GM21447 (cell line): ENCODE results near the gene SCAMP3.
"Not testable (repeated sequence)": the region's sequence is repeated elsewhere in the genome, so short reads cannot be mapped to it uniquely, and the experiment has no call there.

ENCODE experiments used
- ATAC-seq: cut with Tn5 transposase; IDR thresholded peaks from one replicate; pipeline ENCODE4 v1.9.1; 2021; ENCODE audit not compliant: unreplicated experiment

Gene SCAMP3

DNA sequence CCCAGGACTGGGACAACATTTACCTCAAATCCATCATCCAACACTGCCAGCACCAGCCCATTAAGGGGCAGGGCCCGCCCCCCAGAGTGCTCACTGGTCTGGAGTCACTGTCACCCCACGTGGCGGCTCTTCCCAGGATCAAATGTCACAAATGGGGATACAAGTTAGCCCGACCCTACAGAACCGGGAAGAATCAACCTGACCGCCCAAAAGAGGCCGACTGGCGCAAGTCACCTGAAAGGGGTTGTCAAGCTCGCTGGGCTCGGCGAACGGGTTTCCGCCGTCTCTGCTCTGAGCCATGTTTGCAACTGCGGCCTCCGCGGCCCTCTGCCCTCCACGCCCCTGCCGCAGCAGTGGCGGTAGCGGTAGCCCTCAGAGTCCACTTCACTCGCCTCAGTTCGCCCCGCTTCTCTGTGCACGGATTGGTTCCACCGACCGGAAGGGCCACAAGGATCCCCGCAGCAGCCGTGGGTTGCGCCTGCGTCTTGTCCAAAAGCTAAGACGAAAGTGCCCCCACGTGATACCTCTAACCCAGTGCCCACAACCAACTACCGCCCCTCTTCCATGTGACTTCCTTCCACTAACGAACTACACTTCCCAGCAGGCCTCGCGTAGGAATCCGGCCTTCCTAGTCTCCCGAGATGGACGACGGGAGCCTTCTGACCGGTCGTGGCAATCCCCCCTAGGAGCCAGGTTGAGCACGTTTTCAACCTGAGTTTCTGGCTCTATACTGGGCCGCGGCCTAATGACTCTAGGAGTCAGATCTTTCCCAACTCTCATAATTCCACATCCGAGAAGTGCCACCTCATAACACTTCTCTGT is at the start of gene SCAMP3:
Gene SCAMP3 (minus strand): TSS at position 509 of the 822 bp plus-strand sequence. CDS start 209 bp downstream, at position 300.
- ATAC-seq, result peak; percentile 92

DNA sequence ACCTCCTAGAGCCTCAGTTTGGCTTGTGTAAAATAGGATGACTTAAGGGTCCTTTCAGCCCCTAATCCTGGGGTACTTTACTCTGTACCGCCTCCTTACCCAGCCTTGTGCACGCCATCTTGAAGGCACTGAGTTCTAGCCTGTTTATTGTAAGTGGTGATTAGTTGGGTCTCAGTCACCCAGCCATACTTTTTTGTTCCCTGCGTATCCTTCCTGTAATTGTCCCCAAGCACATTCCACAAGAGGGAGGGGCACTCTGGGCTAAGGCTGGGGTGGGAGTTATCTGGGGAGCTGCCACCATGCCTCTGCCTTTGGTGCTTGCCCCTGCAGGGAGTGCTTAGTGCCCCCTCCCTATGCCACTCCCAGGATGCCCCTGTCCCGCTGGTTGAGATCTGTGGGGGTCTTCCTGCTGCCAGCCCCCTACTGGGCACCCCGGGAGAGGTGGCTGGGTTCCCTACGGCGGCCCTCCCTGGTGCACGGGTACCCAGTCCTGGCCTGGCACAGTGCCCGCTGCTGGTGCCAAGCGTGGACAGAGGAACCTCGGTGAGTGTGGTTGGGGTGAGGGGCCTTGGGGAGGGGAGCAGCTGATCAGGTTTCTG is 47.4 kb upstream of the SCAMP3 start:
- no peak for ATAC-seq

DNA sequence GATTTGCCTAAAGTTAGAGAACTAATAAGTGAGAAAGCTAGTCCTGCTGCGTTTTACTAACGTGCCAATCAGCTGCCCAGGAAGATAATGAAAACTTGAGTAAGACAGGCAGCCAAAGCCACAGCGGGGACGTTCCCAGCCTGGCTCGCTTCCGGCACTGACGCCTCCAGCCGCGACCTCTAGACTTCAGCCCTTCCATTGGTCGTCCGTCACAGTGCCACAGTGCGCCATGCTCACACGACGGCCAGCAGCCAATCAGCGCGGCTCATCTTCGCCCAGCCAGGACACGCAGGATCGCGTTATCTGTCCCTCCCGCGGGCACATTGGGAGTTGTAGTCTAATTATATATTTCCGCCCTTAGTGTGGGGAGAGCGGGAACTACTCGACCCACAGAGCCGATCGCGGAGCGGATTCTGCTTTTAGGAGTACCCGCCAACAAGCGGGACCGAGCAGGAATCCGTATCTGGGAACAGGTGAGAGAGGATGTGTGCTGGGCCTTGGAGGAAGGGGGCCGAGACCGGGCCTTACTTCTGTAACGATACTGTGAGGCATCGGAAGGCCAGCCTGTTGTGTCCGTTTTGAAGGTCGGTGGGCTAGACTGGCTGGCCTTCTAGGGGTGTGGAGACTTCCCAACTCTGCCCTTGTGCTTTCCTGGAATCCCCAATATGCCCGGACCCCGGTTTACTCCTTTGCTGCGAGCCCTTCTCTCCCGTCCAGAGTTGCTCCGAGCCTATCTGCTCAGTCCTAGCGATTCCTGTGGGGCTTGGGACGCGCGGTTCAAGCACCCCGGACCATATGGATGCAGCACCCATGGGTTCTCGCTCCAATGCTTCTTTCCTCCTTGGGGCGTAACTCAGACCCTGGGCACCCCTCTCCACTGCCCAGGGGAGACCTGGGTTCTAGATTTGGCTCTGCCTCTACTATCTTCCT is 46.6 kb upstream of the SCAMP3 start, which contains the start of gene FDPS:
Gene FDPS (plus strand): TSS at position 374 of the 930 bp plus-strand sequence. CDS start 924 bp downstream, outside the sequence.
- ATAC-seq, result peak; percentile 94

DNA sequence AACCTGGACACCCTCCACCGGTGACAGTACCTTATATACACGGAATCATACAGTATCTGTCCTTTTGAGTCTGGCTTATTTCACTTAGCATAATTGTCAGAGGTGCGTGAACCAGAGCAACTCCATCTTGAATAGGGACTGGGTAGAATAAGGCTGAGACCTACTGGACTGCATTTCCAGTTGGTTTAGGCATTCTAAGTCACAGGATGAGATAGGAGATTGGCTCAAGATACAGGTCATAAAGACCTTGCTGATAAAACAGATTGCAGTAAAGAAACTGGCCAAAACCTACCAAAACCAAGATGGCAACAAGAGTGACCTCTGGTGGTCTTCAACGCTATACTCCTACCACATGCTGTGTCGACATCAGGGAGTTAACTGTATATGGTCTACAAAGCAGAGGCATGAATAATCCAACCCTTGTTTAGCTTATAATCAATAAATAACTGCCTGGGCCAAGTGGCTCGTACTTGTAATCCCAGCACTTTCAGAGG is 45.1 kb upstream of the SCAMP3 start:
- no peak for ATAC-seq

DNA sequence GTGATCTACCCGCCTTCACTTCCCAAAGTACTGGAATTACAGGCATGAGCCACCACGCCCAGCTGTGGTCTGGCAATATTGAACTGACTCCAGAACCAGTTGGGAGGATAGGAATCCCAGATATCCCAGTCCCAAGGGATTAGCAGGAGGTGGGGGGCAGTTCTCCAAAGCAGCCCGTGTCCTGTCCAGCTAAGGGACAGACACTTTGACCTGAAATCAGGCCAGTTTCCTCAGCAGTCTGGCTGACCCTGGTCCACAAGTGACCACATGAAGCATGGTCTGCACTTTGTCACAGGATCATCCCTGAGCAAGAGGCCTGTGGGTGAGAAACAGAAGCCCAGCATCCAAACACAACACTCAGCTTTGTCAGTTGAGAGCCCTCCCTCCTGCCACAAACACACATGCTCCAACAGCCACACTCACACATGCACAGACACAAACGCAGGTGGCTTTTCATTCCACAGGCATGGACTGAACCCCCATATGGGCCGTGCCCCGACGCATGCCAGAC is 43.8 kb upstream of the SCAMP3 start:
- ATAC-seq, result no peak

DNA sequence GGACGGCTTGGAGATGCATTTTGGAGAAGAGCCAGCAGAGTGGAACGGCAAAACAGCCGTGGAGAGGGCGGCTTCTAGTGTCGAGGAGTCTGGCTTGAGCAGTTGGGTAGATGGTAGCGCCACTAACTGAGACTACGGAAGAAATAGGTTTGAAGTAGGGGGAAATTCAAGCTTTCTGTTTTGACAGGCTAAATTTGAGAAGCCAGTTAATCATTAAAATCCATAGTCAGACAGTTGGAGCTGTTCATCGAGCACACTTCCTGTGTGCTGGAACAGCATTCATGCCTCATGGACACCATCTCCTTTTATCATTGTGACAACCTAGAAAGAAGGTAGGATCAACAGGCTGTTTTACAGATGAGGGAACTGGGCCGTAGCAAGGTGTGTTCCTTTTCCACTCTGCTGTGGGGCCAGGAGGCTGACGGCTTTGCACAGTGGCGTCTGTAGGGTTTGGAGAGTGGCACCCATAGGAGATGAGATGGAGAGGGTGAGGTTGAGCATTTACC is 42.5 kb upstream of the SCAMP3 start:
- ATAC-seq, result no peak

DNA sequence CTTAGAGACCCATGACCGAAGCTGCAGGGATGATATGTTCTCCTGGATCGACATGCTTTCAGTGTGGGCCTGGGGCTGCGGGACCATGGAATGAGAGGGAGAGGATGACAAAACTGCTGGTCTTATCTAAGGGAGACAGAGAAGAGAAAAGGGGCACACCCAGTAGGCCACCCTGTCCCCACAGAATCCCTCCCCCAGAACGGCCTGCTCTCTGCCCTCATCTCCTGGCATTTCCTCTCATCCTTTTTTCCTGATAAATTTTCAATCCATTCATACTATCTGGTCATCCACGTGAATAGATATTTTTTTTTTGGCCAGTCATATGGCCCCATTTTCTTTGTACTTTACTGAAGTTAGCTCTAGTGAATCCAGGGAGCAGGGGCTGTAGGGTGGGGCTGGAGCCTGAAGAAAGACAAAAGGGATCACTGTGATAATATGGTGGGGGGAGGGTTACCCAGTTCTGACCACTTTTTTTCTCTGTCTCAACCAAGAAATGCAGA is 39.2 kb upstream of the SCAMP3 start, which contains the start of gene PKLR:
Gene PKLR (minus strand): TSS at position 97 of the 500 bp plus-strand sequence. CDS start 43 bp downstream, at position 54.
- no peak for ATAC-seq

DNA sequence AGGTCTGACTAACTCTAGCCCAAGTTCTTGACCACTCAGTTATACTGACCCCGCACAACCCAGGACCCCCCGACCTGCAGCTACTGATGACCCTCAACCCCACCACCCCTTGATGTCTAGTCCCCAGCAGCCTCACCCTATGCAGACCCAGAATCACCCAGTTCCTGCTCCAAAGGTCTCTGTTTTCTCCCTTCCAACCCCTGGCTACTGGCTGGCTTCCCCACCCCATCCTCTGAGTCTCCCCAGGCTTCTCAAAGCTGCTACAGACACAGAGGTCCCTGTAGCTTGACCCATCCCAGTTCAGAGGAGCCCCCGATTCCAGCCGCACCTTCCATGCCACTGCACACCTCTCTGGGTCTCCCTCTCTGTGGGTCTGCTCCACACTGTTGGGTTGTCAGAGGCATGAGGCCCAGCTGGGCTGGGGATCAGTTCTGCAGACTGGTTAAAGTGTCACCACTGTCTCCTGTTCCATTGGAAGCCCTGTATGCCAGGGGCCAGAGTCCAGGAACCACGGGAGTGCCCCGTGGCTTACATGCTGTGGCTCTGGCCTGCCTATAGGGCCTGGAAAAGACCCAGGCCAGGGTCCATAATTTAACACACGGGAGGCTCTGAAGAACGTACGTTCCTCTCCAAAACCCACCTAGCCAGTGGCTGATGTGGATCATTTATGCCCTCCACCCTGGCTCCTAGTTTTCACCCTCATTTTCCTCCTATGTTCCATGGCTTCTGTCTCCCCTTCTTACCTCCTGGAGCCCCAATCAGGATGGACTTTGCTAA is 38.6 kb upstream of the SCAMP3 start:
- ATAC-seq, result no peak

DNA sequence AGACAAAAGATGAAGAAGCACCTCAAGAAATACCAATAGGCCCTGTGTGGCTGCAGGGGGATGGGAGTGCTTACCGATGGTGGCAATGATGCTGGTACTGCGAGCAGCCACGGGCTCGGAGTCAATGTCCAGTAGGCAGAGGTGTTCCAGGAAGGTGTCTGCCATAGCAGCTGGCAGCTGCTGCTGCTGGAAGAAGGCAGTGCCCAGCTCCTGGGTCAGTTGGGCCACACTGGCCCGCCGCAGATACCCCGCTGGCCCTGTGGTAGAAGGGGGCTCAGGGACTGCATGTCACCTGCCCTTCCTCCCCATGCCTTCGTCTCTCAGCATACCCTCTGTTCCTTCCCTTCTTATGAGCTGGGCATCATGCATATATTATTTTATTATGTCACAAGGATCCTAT is 37.9 kb upstream of the SCAMP3 start:
- no peak for ATAC-seq

DNA sequence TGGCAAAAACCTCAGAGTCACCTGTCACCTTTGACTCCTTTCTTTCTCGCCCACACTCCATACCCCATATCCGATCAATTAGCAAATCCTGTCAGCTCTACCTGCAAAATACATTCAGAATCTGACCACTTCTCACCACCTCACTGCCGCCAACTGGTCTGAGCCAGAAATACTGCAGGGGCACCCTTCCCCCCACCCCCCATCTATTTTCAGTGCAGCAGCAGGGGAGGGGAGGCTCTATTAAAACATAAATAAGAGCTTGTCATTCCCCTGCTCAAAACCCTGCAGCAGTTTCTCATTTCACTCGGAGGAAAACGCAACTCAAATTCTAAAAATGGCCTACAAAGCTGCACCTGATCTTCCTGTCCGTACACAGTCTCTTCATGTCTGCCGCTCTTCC is 35.2 kb upstream of the SCAMP3 start:
- ATAC-seq, result no peak

DNA sequence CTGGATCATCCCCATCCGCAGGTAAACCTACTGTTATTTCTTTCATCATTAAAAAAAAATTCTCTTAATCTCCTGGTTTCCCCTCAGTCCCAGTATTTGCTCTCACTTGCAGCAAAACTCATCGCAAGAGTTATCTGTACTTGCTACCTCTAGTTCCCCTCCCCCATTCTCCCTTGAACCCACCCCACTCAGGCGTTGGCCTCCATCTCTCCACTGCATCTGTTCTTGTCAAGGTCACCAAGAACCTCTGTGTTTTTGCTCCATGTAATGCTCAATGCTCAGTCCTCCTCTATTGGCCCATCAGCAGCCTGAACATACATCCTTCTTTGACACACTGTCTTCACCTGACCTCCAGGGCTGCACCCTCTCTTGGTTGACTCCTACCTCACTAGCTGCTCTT is 34.5 kb upstream of the SCAMP3 start:
- ATAC-seq, result no peak

DNA sequence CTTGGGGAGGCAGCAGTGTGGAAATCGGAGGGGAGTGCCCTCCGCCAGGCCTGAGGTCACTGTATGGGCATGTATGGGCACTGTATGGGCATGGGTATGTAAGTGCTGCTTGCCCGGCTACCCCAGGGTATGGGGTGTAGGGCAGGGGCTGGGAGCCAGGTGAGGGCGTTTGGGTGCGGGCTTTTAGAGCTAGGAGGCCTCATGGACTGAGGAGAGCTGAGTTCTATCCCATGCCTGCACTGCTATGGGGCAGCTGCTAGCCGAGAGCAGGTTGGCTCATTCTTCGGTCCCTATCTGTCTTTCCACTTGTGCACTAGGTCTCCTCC is 33.7 kb upstream of the SCAMP3 start:
- ATAC-seq, result no peak

DNA sequence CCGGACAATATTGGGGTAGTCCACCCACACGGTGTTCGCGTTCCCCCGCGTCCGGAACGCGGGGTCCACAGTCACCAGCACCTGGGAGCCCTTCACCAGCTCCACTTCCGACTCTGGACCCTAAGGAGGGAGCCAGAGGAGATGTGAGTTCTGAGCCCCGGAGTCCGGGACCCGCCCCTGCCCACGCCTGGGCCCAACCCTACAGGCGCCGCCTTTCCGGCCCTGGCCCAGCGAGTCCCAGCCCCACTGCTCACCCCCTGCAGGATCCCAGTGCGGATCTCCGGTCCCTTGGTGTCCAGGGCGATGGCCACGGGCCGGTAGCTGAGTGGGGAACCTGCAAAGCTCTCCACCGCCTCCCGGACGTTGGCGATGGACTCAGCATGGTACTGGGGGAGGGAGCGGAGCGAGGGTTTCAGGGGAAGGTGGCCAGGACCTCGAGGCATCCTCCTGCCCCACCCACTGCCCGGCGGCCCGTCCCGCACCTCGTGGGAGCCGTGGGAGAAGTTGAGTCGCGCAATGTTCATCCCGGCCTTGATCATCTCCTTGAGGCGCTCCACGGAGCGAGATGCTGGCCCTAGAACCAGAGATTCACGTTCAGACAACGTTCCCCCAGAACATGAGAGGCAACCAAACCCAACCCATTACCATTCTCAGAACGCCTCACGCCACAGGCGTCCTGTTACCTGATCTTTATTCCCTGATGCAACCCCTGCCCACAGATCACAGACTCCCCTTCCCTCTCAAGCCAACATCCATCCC is 33.2 kb upstream of the SCAMP3 start:
- ATAC-seq, result no peak

DNA sequence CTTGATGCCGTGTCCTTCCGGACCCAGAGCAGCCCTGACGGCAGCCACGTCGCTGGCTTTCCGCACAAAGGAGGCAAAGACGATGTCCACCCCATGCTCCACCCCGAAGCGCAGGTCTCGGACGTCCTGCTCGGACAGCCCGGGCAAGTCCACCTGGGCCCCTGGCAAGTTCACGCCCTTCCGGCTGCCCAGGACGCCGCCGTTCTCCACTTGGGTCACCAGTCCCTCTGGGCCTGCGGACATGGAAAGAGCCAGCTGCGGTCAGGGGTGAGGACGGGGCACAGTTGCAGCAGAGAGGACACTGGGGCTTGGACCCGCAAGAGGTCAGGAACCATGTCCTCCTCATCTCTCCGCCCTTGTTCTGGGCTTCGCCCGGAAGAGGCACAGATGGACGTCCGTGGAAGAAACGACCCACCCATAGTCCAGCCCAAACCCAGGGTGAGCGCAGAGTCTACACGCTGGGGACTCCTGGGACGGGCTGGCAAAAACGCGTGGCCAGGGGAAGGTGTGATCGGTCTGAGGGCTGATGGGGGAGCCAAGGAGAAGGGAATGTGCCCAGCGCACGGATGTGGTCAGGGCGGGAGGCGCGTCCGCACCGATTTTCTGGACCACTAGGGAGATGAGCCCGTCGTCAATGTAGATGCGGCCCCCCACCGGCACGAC is 32.5 kb upstream of the SCAMP3 start:
- ATAC-seq, result no peak

DNA sequence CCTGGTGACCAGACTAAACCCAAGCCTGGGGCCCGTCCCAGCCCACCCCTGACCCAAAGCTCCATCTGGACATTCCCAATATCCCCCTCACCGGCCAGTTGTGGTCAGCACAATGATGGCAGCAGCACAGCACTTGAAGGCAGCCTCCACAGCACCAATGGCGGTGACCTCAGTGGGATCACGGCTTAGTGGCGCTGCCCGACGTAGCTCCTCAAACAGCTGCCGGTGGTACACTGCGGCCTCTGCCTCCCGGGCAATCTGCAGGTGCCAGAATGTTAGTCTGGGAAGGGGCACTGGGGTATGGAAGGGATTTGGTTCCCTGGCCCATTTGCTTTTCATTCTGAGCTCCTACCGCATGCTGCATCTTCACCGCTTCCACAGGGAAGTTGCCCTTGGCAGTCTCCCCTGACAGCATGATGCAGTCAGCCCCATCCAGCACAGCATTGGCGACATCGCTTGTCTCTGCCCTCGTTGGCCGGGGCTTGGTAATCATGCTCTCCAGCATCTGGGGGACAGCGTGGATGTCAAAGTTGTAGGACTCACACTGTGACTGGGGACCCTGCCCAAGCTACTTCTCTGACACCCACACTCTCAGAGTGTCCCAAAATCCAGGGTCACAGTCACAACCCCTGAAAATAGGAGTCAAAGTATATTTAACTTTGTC is 31.1 kb upstream of the SCAMP3 start:
- ATAC-seq, result no peak

DNA sequence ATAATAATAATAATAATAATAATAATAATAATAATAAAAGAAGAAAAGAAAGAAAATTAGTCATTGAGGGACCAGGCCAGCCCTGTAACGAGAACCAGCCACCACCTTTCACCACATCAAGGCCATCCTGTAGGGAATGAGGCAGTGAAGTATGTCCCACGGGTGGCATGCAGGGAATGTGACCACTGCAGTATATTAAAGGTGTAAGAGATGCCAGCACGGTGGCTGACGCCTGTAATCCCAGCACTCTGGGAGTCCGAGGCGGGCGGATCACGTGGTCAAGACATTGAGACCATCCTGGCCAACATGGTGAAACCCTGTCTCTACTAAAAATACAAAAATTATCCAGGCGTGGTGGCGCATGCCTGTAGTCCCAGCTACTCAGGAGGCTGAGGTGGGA is 28.8 kb upstream of the SCAMP3 start:
- not testable (repeated sequence) for ATAC-seq

DNA sequence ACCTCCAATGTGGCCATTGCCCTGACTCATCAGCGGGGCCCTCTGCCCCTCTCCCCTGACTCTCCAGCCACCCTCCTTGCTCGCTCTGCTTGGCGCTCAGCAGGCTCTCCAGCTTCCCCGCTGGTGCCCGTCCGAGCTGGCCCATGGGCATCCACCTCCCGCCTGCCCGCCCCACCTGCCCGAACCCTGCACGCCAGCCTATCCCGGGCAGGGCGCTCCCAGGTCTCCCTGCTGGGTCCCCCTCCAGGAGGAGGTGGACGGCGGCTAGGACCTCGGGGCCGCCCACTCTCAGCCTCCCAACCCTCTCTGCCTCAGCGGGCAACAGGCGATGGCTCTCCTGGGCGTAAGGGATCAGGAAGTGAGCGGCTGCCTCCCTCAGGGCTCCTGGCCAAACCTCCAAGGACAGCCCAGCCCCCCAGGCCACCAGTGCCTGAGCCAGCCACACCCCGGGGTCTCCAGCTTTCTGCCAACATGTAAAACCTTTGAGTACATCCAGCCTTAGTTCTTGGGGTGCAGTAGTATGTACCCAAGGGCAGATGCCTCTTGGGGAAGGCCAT is 25.9 kb upstream of the SCAMP3 start:
- ATAC-seq, result no peak

DNA sequence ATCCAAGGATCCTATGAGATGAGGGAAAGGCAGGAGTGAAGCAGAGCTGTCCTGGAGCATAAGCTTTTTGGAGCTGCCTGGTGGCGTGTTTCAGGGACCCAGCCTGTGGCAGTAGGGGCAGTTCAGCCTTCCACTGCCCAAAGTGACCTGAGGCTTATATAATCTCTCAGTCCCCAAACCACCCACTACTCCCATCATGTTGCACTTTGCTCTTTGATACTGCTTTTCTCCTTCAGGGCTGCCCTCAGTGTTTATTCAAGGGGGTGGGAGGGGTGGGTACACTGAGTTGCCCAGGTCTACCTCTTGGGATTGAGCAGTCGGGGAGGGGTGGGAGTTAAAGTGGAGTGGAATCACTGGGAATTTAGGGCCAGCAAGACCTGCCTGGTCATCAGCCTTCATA is 24.4 kb upstream of the SCAMP3 start:
- ATAC-seq, result no peak
